ENCODE data around the gene OR7C2. TPM values are rescaled to one million over a fixed set of nuclear protein-coding genes. Genes with fewer than 3 reads are reported as not detected.

Gene OR7C2
- total RNA-seq, 2 experiments from 2014 or later: not detected

- Mint-ChIP-seq H3K9me3 (peaks cover 15% of the 10 kb centered on the region), H3K36me3 (ENCODE audit: low read depth) (no peaks in the 10 kb centered on the region), H3K4me3 (no peak overlapping the region), H3K4me1 (ENCODE audit: low read depth) (no peaks in the 10 kb centered on the region), H3K27me3 (peaks cover 10% of the 10 kb centered on the region), H3K27ac (no peak overlapping the region)
- Histone ChIP-seq H3K9me3 (ENCODE audit: control insufficient read depth in 1 of 2, insufficient read depth in 1 of 2, low read length in 2 of 2) (peaks cover 18 to 30% of the 10 kb centered on the region in 2 experiments), H3K27me3 (ENCODE audit: control insufficient read depth in 1 of 2, insufficient read depth in 2 of 2, low read length in 2 of 2) (no peaks in the 10 kb centered on the region), H3K36me3 (ENCODE audit: insufficient read depth, low read length) (no peaks in the 10 kb centered on the region), H3K4me1 (ENCODE audit: insufficient read depth, low read length) (no peaks in the 10 kb centered on the region), H3K4me3 (ENCODE audit: low read length) (no peak overlapping the region), H3K27ac (ENCODE audit: low read depth in 1 of 2, low read length in 2 of 2) (no peak overlapping the region)
- ATAC-seq (ENCODE audit: poor library complexity) (no peak), DNase-seq (no peak)
- intact Hi-C loops (cut with DNase I, micrococcal nuclease): no loop called here
- TF ChIP-seq, protein P1, sequence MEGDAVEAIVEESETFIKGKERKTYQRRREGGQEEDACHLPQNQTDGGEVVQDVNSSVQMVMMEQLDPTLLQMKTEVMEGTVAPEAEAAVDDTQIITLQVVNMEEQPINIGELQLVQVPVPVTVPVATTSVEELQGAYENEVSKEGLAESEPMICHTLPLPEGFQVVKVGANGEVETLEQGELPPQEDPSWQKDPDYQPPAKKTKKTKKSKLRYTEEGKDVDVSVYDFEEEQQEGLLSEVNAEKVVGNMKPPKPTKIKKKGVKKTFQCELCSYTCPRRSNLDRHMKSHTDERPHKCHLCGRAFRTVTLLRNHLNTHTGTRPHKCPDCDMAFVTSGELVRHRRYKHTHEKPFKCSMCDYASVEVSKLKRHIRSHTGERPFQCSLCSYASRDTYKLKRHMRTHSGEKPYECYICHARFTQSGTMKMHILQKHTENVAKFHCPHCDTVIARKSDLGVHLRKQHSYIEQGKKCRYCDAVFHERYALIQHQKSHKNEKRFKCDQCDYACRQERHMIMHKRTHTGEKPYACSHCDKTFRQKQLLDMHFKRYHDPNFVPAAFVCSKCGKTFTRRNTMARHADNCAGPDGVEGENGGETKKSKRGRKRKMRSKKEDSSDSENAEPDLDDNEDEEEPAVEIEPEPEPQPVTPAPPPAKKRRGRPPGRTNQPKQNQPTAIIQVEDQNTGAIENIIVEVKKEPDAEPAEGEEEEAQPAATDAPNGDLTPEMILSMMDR (IDR thresholded peaks at IDR 0.05): no peak
- ChIA-PET CTCF (no interaction called here), POLR2A (no interaction called here)
Measured at GRCh38 chr19:14961956-14962685, 20.8 kb downstream of the OR7C2 start.

DNA sequence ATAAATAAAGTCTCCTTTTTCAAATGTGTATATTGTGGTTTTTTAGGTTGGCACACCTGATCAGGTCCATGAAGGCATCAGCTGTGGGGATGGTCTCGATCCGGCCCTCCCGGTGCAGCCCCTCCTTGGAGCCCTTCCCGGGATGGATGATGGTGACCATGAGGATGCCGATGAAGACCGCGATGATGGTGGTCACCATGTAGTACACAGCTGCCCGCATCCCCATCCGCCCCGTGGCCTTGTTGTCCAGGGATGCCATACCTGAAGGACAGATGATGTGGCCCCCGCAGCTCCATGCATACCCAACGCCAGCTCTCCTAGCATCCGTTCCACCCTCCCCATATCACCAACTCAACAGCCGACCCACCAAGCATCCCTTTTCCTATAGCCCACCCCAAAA is 27.0 kb downstream of the OR7C2 start:
- Histone ChIP-seq H3K9me3 (ENCODE audit: control insufficient read depth in 1 of 2, insufficient read depth in 1 of 2, low read length in 2 of 2) (peaks cover 0 to 4% of the 10 kb centered on the region in 2 experiments), H3K27me3 (ENCODE audit: control insufficient read depth in 1 of 2, insufficient read depth in 2 of 2, low read length in 2 of 2) (no peaks in the 10 kb centered on the region), H3K4me1 (ENCODE audit: insufficient read depth, low read length) (no peaks in the 10 kb centered on the region), H3K4me3 (ENCODE audit: low read length) (no peak overlapping the region), H3K36me3 (ENCODE audit: insufficient read depth, low read length) (no peaks in the 10 kb centered on the region), H3K27ac (ENCODE audit: low read depth in 1 of 2, low read length in 2 of 2) (no peak overlapping the region)
- DNase-seq (no peak), ATAC-seq (ENCODE audit: poor library complexity) (no peak)
- Mint-ChIP-seq H3K9me3 (peaks cover 3% of the 10 kb centered on the region), H3K4me1 (ENCODE audit: low read depth) (no peaks in the 10 kb centered on the region), H3K36me3 (ENCODE audit: low read depth) (no peaks in the 10 kb centered on the region), H3K27ac (no peak overlapping the region), H3K4me3 (no peak overlapping the region), H3K27me3 (peaks cover 27% of the 10 kb centered on the region)
- intact Hi-C loops (cut with DNase I, micrococcal nuclease): no loop called here
- POLR2A ChIA-PET: no interaction called here
- TF ChIP-seq, protein P1 (IDR thresholded peaks at IDR 0.05): no peak
- CTCF ChIA-PET: no interaction called here

- intact Hi-C loops (cut with DNase I, micrococcal nuclease): no loop called here
- Histone ChIP-seq H3K36me3 (ENCODE audit: insufficient read depth, low read length) (no peaks in the 10 kb centered on the region), H3K4me1 (ENCODE audit: insufficient read depth, low read length) (no peaks in the 10 kb centered on the region), H3K27me3 (ENCODE audit: control insufficient read depth in 1 of 2, insufficient read depth in 2 of 2, low read length in 2 of 2) (peaks cover 0 to 5% of the 10 kb centered on the region in 2 experiments), H3K9me3 (ENCODE audit: control insufficient read depth in 1 of 2, insufficient read depth in 1 of 2, low read length in 2 of 2) (peaks cover 0 to 4% of the 10 kb centered on the region in 2 experiments), H3K4me3 (ENCODE audit: low read length) (no peak overlapping the region), H3K27ac (ENCODE audit: low read depth in 1 of 2, low read length in 2 of 2) (no peak overlapping the region)
- CTCF ChIA-PET: interaction anchor here (0.5 kb wide), 1 partner anchor 1576 kb away, joined by 3 read pairs; no protein-coding TSS in a partner anchor
- Mint-ChIP-seq H3K27me3 (peaks cover 45% of the 10 kb centered on the region), H3K4me3 (no peak overlapping the region), H3K4me1 (ENCODE audit: low read depth) (no peaks in the 10 kb centered on the region), H3K9me3 (no peaks in the 10 kb centered on the region), H3K27ac (no peak overlapping the region), H3K36me3 (ENCODE audit: low read depth) (no peaks in the 10 kb centered on the region)
- no peak for ATAC-seq (ENCODE audit: poor library complexity)
- DNase-seq: no peak
- POLR2A ChIA-PET: no interaction called here
- TF ChIP-seq, protein P1 (IDR thresholded peaks at IDR 0.05): no peak
Measured at GRCh38 chr19:14971474-14971873, 30.2 kb downstream of the OR7C2 start.
